AML-193 (cell line): ENCODE measurements around the gene STAC.

Experiments
- DNase-seq, 2 experiments: peaks; one replicate each; lab custom pipeline; 2025; lab: John Stamatoyannopoulos, UW

The STAC gene

DNA sequence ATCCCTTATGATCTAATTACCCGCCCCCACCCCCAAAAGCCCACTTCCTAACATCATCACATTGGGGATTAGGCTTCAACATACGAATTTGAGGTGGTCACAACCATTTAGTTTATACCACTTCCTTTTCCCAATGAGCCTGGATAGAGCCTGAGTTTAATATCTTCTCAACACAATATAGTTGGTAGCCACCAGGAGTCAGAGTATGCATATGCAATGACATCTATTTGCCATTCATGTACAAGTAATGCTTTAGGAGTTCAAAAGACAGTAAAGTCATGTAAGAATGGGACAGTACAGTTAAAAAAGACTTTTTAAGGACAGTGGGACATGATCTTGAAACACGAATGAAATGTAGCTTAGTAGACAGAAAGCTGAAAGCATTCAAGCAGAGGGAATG lies 211.7 kb downstream of the STAC start:
- DNase-seq = no peak

DNA sequence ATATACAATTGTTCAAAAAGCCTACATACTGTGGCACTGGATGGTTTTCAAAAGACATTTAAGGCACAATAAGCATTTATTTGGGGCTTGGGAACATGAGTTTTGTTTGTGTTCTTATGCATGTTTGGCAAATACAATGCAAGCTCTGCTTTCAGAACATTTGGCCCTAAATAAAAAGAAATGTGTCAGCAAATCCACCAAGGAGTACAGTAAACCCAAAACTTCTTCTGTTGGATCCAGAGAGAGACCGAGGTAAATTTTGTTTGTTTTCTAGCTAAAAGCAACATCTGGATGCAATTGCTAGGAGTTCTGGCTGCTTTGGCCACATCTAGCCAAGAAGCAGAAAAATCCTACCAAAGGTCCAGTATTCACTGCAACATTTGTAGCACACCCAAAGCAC lies 215.2 kb downstream of the STAC start:
- no peak for DNase-seq

DNA sequence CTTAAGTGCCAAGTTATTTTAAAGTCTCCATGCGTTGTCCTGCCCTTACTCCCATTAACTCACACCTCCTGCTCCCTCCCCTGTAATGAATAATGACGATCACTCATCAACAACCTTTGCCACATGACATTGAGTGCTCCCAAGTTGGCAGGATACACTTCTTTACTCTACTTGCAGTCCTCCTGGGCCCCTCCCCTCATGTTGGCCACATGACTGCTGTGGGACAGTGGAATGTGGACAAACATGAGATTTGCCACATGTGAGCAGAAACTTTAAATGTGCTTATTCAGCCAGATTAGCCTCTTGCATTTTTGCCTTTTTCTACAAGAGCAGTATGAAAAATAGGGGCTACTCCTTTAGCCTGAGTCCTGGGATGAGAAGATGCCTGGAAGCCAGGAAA lies 216.1 kb downstream of the STAC start:
- DNase-seq = no peak

DNA sequence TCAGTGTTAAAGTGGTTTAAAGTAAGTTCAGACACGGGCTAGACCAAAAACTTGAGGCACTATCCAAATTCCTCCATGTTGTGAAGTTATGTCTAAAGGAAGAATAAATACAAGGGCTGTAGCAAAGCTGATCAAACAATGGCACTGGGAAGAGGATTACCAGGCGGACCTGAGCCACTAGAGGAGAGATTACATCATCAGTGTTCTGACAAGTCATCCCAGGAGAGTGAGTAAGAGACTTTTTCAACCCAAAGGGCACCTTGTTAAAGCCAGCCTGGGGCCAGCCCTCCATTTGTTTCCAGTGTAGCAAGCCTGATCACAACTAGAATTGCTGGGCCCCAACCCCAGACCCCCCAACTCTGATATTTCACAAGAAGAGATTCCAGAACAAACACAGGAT lies 217.1 kb downstream of the STAC start:
- no peak for DNase-seq
